ENCODE measurements around the gene PIMREG. TPM values are rescaled to one million over a fixed set of nuclear protein-coding genes. Genes with fewer than 3 reads are reported as not detected.

Gene PIMREG
- total RNA-seq, 1 donor from 2014 or later: 45.1 TPM

DNA sequence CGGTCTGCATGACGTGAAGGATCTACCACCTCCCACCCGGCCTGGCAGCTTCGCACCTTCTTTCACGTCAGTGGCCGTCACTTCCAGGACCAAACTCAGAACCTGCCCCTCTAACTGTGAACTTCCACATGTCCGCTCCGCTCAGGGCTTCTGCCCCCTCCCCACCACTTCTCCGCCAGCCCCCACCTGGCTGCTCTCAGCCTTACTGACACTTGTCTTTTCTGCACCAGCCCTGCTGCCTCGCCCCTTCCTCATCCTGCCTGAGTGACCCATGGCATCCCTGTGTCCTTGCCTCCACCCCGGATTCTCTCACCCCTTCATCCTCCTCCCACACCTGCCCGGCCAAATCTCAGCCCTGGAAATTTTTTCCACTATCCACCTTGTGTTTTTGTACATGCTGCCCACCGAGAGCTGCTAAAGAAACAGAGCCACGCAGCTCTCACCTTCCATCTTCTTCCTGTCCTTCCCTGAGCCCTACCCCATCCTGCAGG is 14.2 kb downstream of the PIMREG start:
- H3K27ac Mint-ChIP-seq: no peak overlapping the region
- no peaks in the 10 kb centered on the region for H3K9me3 Mint-ChIP-seq
- peaks cover 22% of the 10 kb centered on the region for H3K27me3 Mint-ChIP-seq
- peaks cover 18% of the 10 kb centered on the region for H3K4me1 Mint-ChIP-seq (ENCODE audit: unreplicated experiment)
- no peak for DNase-seq (ENCODE audit: extremely low spot score, unreplicated experiment)
- H3K36me3 Mint-ChIP-seq: no peaks in the 10 kb centered on the region
- no peak overlapping the region for H3K4me3 Mint-ChIP-seq
- TF ChIP-seq, protein P1, sequence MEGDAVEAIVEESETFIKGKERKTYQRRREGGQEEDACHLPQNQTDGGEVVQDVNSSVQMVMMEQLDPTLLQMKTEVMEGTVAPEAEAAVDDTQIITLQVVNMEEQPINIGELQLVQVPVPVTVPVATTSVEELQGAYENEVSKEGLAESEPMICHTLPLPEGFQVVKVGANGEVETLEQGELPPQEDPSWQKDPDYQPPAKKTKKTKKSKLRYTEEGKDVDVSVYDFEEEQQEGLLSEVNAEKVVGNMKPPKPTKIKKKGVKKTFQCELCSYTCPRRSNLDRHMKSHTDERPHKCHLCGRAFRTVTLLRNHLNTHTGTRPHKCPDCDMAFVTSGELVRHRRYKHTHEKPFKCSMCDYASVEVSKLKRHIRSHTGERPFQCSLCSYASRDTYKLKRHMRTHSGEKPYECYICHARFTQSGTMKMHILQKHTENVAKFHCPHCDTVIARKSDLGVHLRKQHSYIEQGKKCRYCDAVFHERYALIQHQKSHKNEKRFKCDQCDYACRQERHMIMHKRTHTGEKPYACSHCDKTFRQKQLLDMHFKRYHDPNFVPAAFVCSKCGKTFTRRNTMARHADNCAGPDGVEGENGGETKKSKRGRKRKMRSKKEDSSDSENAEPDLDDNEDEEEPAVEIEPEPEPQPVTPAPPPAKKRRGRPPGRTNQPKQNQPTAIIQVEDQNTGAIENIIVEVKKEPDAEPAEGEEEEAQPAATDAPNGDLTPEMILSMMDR (conservative IDR thresholded peaks at IDR 0.05): no peak

DNA sequence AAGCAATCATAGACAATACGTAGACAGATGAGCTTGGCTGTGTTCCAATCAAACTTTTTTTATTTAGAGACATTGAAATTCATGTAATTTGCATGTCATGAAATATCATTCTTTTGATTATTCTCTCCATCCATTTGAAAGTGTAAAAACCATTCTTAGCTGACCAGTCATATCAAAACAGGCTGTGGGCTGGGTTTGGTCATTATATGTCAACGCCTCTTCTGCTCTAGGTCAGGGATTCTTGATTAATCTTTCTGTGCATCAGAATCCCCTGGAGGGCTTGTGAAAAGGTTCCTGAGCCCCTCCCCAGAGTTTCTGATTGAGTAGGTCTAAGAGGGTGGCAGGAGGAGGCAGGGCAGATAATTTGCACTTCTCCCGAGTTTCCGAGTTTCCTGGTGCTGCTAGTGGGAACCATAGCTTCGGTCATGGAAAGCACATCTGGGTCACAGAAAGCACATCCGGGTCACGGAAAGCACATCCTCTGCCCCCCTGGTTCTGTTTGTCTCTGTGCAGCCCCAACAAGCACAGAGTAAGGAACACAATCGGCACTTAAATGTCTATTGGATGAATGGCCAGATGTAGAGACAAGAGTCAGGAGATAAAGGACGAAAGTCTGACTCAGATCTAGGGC is 16.4 kb downstream of the PIMREG start:
- peaks cover 15% of the 10 kb centered on the region for H3K4me1 Mint-ChIP-seq (ENCODE audit: unreplicated experiment)
- no peak for DNase-seq (ENCODE audit: extremely low spot score, unreplicated experiment)
- H3K27me3 Mint-ChIP-seq: peaks cover 12% of the 10 kb centered on the region
- no peaks in the 10 kb centered on the region for H3K9me3 Mint-ChIP-seq
- H3K4me3 Mint-ChIP-seq: no peak overlapping the region
- no peaks in the 10 kb centered on the region for H3K36me3 Mint-ChIP-seq
- TF ChIP-seq, protein P1 (conservative IDR thresholded peaks at IDR 0.05): no peak
- H3K27ac Mint-ChIP-seq: no peak overlapping the region

DNA sequence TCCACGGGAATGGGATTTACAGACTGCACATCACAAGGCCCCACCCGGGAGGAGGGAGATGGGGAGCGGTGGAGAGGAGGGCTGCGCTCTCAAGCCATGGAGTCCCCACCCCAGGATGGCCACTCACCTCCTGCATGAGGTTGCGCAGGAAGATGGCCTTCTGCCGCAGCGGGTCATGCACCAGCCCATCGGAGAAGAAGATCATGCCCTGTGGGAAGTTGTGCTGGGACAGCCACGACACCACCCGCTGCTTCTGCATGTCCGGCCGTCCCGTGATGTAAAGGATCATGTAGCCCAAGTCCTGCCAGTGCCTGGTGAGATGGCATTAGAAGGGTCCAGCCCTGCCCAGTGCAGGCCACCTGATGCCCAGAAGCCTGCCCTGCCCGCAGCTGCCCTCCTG is 17.0 kb downstream of the PIMREG start:
- H3K4me1 Mint-ChIP-seq (ENCODE audit: unreplicated experiment): peaks cover 15% of the 10 kb centered on the region
- no peaks in the 10 kb centered on the region for H3K9me3 Mint-ChIP-seq
- no peak overlapping the region for H3K27ac Mint-ChIP-seq
- H3K27me3 Mint-ChIP-seq: peaks cover 11% of the 10 kb centered on the region
- H3K4me3 Mint-ChIP-seq: no peak overlapping the region
- no peak for DNase-seq (ENCODE audit: extremely low spot score, unreplicated experiment)
- TF ChIP-seq, protein P1 (conservative IDR thresholded peaks at IDR 0.05): no peak
- H3K36me3 Mint-ChIP-seq: no peaks in the 10 kb centered on the region

DNA sequence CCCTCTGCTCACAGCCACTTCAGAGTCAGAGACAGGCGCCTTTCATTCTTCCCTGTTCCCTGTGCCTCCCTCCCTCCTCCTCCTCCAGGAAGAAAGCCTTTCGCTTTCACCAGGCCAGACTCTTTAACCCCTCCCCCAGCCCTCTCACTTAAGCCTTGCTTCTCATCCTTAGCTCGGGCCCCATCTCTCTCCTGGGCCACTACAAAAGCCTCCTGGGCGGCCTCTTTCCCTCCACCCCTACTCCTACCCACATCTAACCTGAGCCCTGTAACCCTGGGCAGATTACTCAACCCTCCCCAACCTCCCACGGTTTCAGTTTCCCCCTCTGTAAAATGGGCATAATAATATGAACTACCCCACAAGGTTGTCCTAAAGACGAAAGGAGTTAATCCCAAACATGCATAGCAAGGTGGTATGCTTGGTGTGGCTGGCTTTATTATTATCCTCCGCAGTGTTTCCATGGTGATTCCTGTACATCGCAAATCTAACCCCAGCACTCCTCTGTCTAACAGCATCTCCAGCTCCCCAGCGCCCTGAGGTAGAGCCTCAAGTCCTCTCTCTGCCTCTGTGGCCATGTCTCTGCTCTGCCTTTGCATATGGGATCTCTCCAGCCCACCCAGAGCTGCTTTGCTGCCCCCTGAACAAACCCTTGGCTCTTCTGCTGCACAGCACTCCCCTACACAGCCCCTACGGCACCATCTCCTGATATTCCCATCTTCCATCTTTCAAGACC is 17.7 kb downstream of the PIMREG start:
- Mint-ChIP-seq H3K4me3 (no peak overlapping the region), H3K4me1 (ENCODE audit: unreplicated experiment) (peaks cover 11% of the 10 kb centered on the region), H3K27me3 (peaks cover 4% of the 10 kb centered on the region), H3K36me3 (peaks cover 3% of the 10 kb centered on the region), H3K9me3 (no peaks in the 10 kb centered on the region), H3K27ac (no peak overlapping the region)
- no peak for DNase-seq (ENCODE audit: extremely low spot score, unreplicated experiment)
- TF ChIP-seq, protein P1 (conservative IDR thresholded peaks at IDR 0.05): no peak

DNA sequence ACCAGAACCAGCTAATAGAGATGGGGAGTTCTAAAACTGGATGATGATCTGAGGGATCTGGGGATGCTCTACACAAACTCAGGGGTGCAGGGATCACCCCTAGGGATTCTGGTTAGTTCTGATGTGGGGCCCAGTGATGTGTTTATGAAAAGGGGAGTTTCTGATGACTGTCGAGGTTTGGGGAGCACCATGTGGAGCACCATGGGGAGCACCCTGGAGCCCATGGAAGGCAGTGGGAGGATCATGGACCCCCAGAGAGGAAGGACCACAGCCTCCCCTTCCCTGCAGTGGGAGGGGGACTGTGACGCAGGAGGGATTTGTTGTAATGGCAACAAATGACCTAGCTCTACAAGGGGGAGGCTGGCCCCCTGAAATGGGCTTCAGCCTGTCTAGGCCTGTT is 18.4 kb downstream of the PIMREG start:
- TF ChIP-seq, protein P1 (conservative IDR thresholded peaks at IDR 0.05): no peak
- H3K27me3 Mint-ChIP-seq: no peaks in the 10 kb centered on the region
- DNase-seq (ENCODE audit: extremely low spot score, unreplicated experiment): no peak
- no peak overlapping the region for H3K27ac Mint-ChIP-seq
- H3K4me3 Mint-ChIP-seq: no peak overlapping the region
- peaks cover 3% of the 10 kb centered on the region for H3K36me3 Mint-ChIP-seq
- H3K9me3 Mint-ChIP-seq: no peaks in the 10 kb centered on the region
- H3K4me1 Mint-ChIP-seq (ENCODE audit: unreplicated experiment): peaks cover 7% of the 10 kb centered on the region
